PC-3 (cell line): ENCODE measurements around the gene TTLL7. TPM values are rescaled to one million over a fixed set of nuclear protein-coding genes. Genes with fewer than 3 reads are reported as not detected.

ENCODE experiments used
- ATAC-seq: fragments of 200-7000 bp; cut with Tn5 transposase; 2 replicates; pipeline ENCODE4 v1.9.1; 2020; ENCODE audit warnings: mild to moderate bottlenecking, moderate library complexity
- BruUV-seq: library from RNA; stranded (reverse); fragments of 400-500 nt; replicated peaks from 2 replicates; lab custom pipeline; 2021; lab: Mats Ljungman, UMichigan
- CTCF ChIA-PET: fragments of 300-600 bp; sonication (Branson Sonifier 250); formaldehyde crosslinking; loops from one replicate; lab custom pipeline; 2022; ENCODE audit warnings: antibody characterized with exemption; lab: Charles Lee
- POLR2A ChIA-PET: fragments of 300-600 bp; sonication (Branson Sonifier 250); formaldehyde crosslinking; loops from one replicate; lab custom pipeline; 2022; ENCODE audit warnings: antibody characterized with exemption; ENCODE audit not compliant: unreplicated experiment; lab: Charles Lee
- DNase-seq: peaks from one replicate; pipeline ENCODE4 v3.0.0-alpha.2; 2015
- H2AFZ ChIP-seq: fragments of 300-600 bp; sonication (generic); 2 replicates; pipeline ENCODE4 v1.6.0; 2016; ENCODE audit warnings: antibody characterized with exemption, low read length
- H3F3A ChIP-seq: fragments of 300-600 bp; sonication (generic); one replicate; pipeline ENCODE4 v1.6.0; 2017; ENCODE audit warnings: antibody characterized with exemption, low read length, control low read depth, mild to moderate bottlenecking; ENCODE audit not compliant: unreplicated experiment
- H3K27ac ChIP-seq: fragments of 300-600 bp; sonication (generic); 2 replicates; pipeline ENCODE4 v1.5.1; 2016; ENCODE audit warnings: mild to moderate bottlenecking, low read length
- H3K27me3 ChIP-seq: fragments of 300-600 bp; sonication (generic); 2 replicates; pipeline ENCODE4 v1.6.1; 2016; ENCODE audit warnings: low read length, mixed read lengths
- H3K36me3 ChIP-seq: fragments of 300-600 bp; sonication (generic); 2 replicates; pipeline ENCODE4 v1.6.1; 2016; ENCODE audit warnings: low read depth, mixed run types, low read length, mixed read lengths
- H3K4me1 ChIP-seq: fragments of 300-600 bp; sonication (generic); 2 replicates; pipeline ENCODE4 v1.5.1; 2016; ENCODE audit warnings: low read length; ENCODE audit not compliant: insufficient read depth
- H3K4me2 ChIP-seq: fragments of 300-600 bp; sonication (generic); 2 replicates; pipeline ENCODE4 v1.6.0; 2016; ENCODE audit warnings: low read length
- H3K4me3 ChIP-seq: fragments of 300-600 bp; sonication (generic); 2 replicates; pipeline ENCODE4 v1.5.1; 2016; ENCODE audit warnings: mild to moderate bottlenecking, low read length, mixed read lengths
- H3K79me2 ChIP-seq: fragments of 300-600 bp; sonication (generic); 2 replicates; pipeline ENCODE4 v1.6.1; 2017; ENCODE audit warnings: low read length, mixed read lengths
- H3K9ac ChIP-seq: fragments of 300-600 bp; sonication (generic); 2 replicates; pipeline ENCODE4 v1.6.0; 2016; ENCODE audit warnings: mild to moderate bottlenecking, low read length
- H3K9me2 ChIP-seq: fragments of 300-600 bp; sonication (generic); replicated peaks from 2 replicates; pipeline ENCODE4 v1.6.1; 2016; ENCODE audit warnings: mixed run types, low read length, mixed read lengths
- H3K9me3 ChIP-seq: fragments of 300-600 bp; sonication (generic); 2 replicates; pipeline ENCODE4 v1.6.1; 2016; ENCODE audit warnings: low read length, mixed read lengths
- H4K20me1 ChIP-seq: fragments of 300-600 bp; sonication (generic); 2 replicates; pipeline ENCODE4 v1.6.1; 2016; ENCODE audit warnings: low read length, mixed read lengths
- EZH2 ChIP-seq: fragments of 300-600 bp; sonication (generic); IDR thresholded peaks from one replicate; pipeline ENCODE4 v1.6.1; 2017; ENCODE audit warnings: antibody characterized with exemption, mild to moderate bottlenecking, low read length; ENCODE audit not compliant: unreplicated experiment
- EZH2phosphoT487 ChIP-seq: fragments of 300-600 bp; sonication (generic); IDR thresholded peaks from 2 replicates; pipeline ENCODE4 v1.6.1; 2018; ENCODE audit warnings: mild to moderate bottlenecking, antibody characterized with exemption, low read length, borderline replicate concordance
- intact Hi-C: fragments of 100-400 bp; cut with micrococcal nuclease; formaldehyde crosslinking; loops from 2 replicates; pipeline ENCODE4 v1.9.0; 2023
- total RNA-seq: library from RNA; depleted of rRNA; stranded (reverse); fragments of >200 nt; gene quantifications from 2 replicates; pipeline ENCODE4 v1.2.3, GENCODE V29; 2014
- TF ChIP-seq, protein P1 (sequence below): fragments of 300-600 bp; sonication (generic); conservative IDR thresholded peaks from 2 replicates; pipeline ENCODE4 v1.5.1; 2017; ENCODE audit warnings: antibody characterized with exemption, low read depth, mild to moderate bottlenecking, low read length

Gene TTLL7
- total RNA-seq, 1 experiment from 2014 or later, result 3.8 TPM

DNA sequence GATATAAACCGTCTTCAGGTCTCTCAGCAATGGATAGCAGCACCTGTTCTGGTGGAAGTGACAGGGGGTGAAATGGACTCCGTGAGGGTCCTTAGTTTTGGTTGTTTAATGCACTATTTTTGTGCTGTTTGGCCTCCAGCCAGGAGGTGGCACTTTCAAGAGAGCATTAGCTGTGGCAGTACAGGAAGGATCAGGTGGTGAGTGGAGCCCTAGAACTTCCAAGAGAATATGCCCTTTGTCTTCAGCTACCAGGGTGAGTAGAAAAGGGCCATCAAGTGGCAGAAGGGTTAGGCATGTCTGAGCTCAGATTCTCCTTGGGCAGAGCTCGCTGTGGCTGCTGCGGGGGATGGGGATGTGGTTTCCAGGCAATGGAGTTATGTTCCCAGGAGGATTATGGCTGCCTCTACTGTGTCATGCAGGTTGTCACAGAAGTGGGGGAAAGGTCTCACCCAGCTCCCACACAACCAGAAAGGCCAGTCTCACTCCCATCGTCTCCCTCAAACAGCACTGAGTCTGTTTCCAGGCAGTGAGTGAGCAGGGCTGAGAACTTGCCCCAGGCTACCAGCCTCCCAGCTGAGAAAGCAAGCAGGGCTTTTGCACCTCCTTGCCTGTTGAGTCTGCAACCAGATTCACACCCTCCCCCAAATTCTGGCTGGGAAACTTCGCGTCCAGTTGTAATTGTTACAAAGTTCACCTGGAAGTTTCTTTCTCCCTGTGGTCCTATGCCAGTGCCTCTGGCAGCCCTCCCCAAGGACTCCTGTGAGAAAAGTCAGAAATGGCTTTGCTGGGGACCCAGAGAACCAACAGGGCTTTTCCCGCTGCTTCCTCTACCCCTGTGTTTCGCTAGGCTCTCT, 39.1 kb upstream of the TTLL7 start:
- DNase-seq (peak; percentile 70), ATAC-seq (peak; percentile 27; the same call in 1 of the 2 replicates)
- Histone ChIP-seq H3K36me3 (no peaks in the 10 kb centered on the region), H3K27ac (peak overlapping the region; percentile 76), H3K4me2 (peak overlapping the region; percentile 49; the same call in 1 of the 2 replicates), H3F3A (no peaks in the 10 kb centered on the region), H3K9me2 (no peaks in the 10 kb centered on the region), H3K4me3 (0 out of 2 replicates have a peak overlapping the region, but pooled peaks have one; percentile 7), H3K27me3 (no peaks in the 10 kb centered on the region), H3K79me2 (no peaks in the 10 kb centered on the region), H3K9ac (peak overlapping the region; percentile 39; the same call in 1 of the 2 replicates), H4K20me1 (no peaks in the 10 kb centered on the region), H3K9me3 (no peaks in the 10 kb centered on the region), H3K4me1 (peaks cover 14% of the 10 kb centered on the region), H2AFZ (no peak overlapping the region)
- CTCF ChIA-PET, result no interaction called here
- POLR2A ChIA-PET, result no interaction called here
- TF ChIP-seq EZH2, result no peak
- TF ChIP-seq, protein P1, sequence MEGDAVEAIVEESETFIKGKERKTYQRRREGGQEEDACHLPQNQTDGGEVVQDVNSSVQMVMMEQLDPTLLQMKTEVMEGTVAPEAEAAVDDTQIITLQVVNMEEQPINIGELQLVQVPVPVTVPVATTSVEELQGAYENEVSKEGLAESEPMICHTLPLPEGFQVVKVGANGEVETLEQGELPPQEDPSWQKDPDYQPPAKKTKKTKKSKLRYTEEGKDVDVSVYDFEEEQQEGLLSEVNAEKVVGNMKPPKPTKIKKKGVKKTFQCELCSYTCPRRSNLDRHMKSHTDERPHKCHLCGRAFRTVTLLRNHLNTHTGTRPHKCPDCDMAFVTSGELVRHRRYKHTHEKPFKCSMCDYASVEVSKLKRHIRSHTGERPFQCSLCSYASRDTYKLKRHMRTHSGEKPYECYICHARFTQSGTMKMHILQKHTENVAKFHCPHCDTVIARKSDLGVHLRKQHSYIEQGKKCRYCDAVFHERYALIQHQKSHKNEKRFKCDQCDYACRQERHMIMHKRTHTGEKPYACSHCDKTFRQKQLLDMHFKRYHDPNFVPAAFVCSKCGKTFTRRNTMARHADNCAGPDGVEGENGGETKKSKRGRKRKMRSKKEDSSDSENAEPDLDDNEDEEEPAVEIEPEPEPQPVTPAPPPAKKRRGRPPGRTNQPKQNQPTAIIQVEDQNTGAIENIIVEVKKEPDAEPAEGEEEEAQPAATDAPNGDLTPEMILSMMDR, result no peak
- no peak for TF ChIP-seq EZH2phosphoT487
- intact Hi-C loops, result no loop called here
- BruUV-seq, result no TSS peak

DNA sequence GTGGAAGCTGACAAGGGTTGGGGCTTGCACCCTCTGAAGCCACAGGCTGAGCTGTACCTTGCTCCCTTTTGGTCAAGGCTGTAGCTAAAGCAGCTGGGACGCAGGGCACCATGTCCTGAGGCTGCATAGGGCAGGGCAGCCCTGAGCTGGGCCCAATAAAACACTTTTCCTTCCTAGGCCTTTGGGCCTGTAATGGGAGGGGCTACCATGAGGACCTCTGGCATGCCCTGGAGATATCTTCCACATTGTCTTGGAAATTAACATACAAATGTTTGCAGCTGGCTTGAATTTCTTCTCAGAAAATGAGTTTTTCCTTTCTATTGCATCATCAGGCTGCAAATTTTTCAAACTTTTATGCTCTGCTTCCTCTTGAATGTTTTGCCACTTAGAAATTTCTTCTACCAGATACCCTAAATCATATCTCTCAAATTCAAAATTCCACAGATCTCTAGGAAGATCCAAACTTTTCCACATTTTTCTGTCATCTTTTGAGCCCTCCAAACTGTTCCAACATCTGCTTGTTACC, 32.9 kb upstream of the TTLL7 start:
- no TSS peak for BruUV-seq
- H3K9me2 ChIP-seq, result no peaks in the 10 kb centered on the region
- H3K9ac ChIP-seq, result no peak overlapping the region
- no peak overlapping the region for H3K4me3 ChIP-seq
- H3F3A ChIP-seq, result no peaks in the 10 kb centered on the region
- DNase-seq (no peak), ATAC-seq (no peak)
- no peaks in the 10 kb centered on the region for H3K27me3 ChIP-seq
- no peaks in the 10 kb centered on the region for H4K20me1 ChIP-seq
- intact Hi-C loops, result no loop called here
- no peak overlapping the region for H2AFZ ChIP-seq
- no peak for TF ChIP-seq EZH2phosphoT487
- TF ChIP-seq, protein P1, result no peak
- no peak for TF ChIP-seq EZH2
- no peaks in the 10 kb centered on the region for H3K9me3 ChIP-seq
- no peaks in the 10 kb centered on the region for H3K79me2 ChIP-seq
- H3K27ac ChIP-seq, result no peak overlapping the region
- CTCF ChIA-PET, result no interaction called here
- no peaks in the 10 kb centered on the region for H3K36me3 ChIP-seq
- no peak overlapping the region for H3K4me2 ChIP-seq
- H3K4me1 ChIP-seq, result no peaks in the 10 kb centered on the region
- POLR2A ChIA-PET, result no interaction called here

DNA sequence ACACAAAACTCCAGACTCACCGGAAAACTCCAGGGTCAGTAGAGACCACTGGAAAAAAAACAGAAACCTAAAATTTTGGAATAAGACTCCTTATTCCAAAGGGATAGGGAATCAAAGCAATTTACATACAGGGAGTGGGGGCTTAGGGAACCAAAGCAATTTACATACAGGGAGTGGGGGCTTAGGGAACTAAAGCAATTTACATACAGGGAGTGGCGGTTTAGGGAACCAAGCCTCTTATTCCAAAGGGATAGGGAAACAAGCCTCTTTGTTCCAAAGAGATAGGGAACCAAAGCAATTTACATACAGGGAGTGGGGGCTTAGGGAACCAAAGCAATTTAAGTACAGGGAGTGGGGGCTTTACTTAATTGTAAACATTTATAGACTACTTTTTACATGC, 28.4 kb upstream of the TTLL7 start:
- Histone ChIP-seq H2AFZ (no peak overlapping the region), H3K9ac (no peak overlapping the region), H4K20me1 (no peaks in the 10 kb centered on the region), H3K9me2 (no peaks in the 10 kb centered on the region), H3F3A (no peaks in the 10 kb centered on the region), H3K9me3 (no peaks in the 10 kb centered on the region), H3K4me1 (no peaks in the 10 kb centered on the region), H3K4me2 (no peak overlapping the region), H3K79me2 (no peaks in the 10 kb centered on the region), H3K36me3 (no peaks in the 10 kb centered on the region), H3K4me3 (no peak overlapping the region), H3K27me3 (no peaks in the 10 kb centered on the region), H3K27ac (no peak overlapping the region)
- intact Hi-C loops, result no loop called here
- POLR2A ChIA-PET, result no interaction called here
- no peak for DNase-seq
- TF ChIP-seq, protein P1, result no peak
- no peak for TF ChIP-seq EZH2
- TF ChIP-seq EZH2phosphoT487, result no peak
- no TSS peak for BruUV-seq
- CTCF ChIA-PET, result no interaction called here
- no peak for ATAC-seq
